ENCODE results near the gene ARHGEF6. TPM values are rescaled to one million over a fixed set of nuclear protein-coding genes. Genes with fewer than 3 reads are reported as not detected.
"Not testable (repeated sequence)": the region's sequence is repeated elsewhere in the genome, so short reads cannot be mapped to it uniquely, and the experiment has no call there.

Gene ARHGEF6
- total RNA-seq, 2 experiments from 2014 or later, result 44.5 to 53.6 TPM

DNA sequence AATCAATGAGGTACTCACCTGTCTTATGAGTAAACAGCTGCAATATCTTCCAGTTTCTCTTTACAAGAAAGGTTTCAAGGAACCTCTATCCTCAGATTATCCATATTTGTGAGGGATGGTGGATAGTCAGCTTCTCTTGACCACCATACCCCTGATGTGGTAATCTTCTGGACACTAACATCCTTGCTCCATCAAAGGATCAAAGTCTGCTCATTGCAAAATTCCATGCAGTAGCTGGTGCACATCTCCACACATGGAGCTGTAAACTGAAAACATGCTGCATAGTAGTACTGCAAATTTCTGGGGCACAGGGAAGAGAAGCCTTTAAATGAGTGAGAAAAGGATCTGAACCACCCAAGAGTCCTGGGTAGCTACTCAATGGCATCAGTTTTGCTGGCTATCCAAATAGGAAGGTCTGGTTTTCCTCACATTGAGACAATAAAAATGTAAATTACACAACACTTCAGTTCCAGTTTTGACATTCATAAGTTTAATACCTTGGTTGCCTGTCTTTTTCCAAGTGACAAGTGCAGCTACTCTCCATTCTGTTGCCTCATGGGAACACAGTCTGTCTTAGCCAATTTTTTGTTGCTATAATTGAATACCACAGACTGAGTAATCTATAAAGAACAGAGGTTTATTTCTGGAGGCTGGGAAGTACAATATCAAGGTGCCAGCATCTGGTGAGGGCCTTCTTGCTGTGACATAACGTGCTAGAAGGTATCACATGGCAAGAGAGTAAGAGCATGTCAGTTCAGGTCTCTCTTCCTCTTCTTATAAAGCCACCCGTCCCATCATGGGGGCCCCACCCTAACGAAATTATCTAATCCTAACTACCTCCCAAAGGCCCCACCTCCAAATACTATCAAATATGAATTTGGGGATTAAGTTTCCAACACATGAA lies 34.4 kb upstream of the ARHGEF6 start:
- Mint-ChIP-seq H3K9me3 (ENCODE audit: low read depth) (no peaks in the 10 kb centered on the region), H3K4me3 (no peak overlapping the region), H3K4me1 (peaks cover 8% of the 10 kb centered on the region), H3K27ac (no peak overlapping the region), H3K27me3 (no peaks in the 10 kb centered on the region), H3K36me3 (ENCODE audit: low read depth) (peaks cover 2% of the 10 kb centered on the region)
- ATAC-seq (no peak), DNase-seq (no peak)
- ChIA-PET CTCF (no interaction called here), POLR2A (no interaction called here)
- intact Hi-C loops (cut with DNase I, micrococcal nuclease), result no loop called here

DNA sequence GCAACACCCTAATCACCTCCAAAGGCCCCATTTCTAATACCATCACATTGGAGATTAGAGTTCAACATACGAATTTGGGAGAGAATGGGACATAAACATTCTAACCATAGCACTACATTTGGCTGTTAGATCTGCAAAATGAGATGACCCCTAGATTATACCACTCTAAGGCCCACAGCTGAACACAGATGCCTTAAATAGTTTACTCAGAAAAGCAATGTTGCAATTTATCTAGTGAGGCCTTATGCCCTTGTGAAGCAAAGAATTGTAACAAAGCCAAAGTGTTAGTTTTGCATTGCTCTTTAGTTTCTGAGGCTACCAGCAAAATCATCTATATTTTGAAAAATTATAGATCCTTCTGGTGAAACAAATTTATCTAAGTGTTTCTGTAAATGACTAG lies 31.6 kb upstream of the ARHGEF6 start:
- ChIA-PET POLR2A (no interaction called here), CTCF (interaction anchor here (0.5 kb wide), 1 partner anchor 113 kb away, joined by 4 read pairs; no protein-coding TSS in a partner anchor)
- Mint-ChIP-seq H3K36me3 (ENCODE audit: low read depth) (peaks cover 2% of the 10 kb centered on the region), H3K4me3 (no peak overlapping the region), H3K27me3 (no peaks in the 10 kb centered on the region), H3K4me1 (peaks cover 8% of the 10 kb centered on the region), H3K9me3 (ENCODE audit: low read depth) (no peaks in the 10 kb centered on the region), H3K27ac (no peak overlapping the region)
- ATAC-seq (no peak), DNase-seq (no peak)
- intact Hi-C loops (cut with DNase I, micrococcal nuclease), result no loop called here

DNA sequence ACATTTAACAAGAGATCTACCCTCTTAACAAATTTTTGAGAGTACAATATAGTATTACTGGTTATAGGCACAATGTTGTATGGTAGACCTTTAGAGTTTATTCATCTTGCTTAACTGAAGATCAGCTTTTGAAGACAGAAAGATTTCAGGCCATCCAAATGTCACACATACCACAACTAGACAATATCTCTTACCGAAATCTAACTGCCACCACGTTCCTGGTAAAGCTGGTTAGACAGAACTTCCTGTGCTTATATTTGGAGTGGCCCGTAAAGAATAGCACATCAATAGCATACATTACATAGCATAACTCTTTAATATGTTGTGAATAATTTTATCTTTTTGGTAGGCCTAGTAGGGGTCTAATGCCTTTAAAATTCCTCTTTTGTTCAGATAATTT lies 29.8 kb upstream of the ARHGEF6 start:
- DNase-seq, result no peak
- Mint-ChIP-seq H3K27me3 (no peaks in the 10 kb centered on the region), H3K4me3 (no peak overlapping the region), H3K27ac (no peak overlapping the region), H3K4me1 (peaks cover 8% of the 10 kb centered on the region), H3K9me3 (ENCODE audit: low read depth) (no peaks in the 10 kb centered on the region), H3K36me3 (ENCODE audit: low read depth) (no peaks in the 10 kb centered on the region)
- CTCF ChIA-PET, result interaction anchor here (1.0 kb wide), 2 partner anchors 13 to 115 kb away, joined by 3 to 5 read pairs; no protein-coding TSS in a partner anchor
- peak; percentile 51 for ATAC-seq
- POLR2A ChIA-PET, result no interaction called here
- intact Hi-C loops (cut with DNase I, micrococcal nuclease), result no loop called here

DNA sequence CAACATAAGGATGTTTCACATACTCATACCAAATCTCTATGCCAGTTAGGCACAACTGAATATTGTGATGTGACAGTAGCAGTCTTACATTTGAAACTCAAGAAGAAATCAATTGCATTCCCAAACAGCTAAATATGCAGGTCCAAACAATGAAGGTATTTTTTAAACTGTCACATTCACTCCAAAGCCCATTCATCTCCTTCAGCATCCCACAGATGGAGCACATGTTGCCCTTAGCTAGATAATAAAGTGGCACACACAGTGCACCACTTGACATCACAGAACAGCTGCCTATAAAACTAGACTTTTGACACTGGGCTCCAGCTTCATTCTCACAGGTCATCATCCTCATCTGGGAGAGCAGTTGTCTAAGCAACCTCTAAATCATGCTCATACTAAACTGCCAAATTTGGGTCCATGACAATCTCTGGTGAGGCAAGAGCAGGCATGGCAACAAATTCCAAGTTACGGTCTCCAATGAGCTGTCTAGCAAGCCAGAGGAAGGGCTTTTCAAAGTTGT lies 26.2 kb upstream of the ARHGEF6 start:
- no peaks in the 10 kb centered on the region for H3K27me3 Mint-ChIP-seq
- intact Hi-C loops (cut with DNase I, micrococcal nuclease), result no loop called here

DNA sequence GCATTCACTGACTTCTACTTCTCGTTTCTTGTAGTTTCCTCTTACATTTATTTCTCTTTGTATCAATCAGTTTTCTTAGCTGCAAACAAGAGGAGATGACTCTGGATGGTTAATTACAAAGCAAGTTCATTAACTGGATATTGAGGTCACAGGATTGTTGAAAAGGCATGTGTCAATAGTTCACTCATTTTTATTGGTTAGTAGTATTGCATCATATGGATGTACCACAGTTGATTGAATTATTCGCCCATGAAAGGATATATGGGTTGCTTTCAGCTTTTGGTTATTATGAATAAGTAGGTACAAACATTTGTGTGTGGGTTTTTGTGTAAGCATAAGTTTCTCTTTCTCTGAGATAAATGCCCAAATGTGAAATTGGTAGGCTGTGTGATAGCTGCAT lies 21.8 kb upstream of the ARHGEF6 start:
- no peaks in the 10 kb centered on the region for H3K27me3 Mint-ChIP-seq
- CTCF ChIA-PET, result interaction anchor here (1.0 kb wide), 1 partner anchor 11 kb away, joined by 3 read pairs; no protein-coding TSS in a partner anchor
- no peaks in the 10 kb centered on the region for H3K36me3 Mint-ChIP-seq (ENCODE audit: low read depth)
- DNase-seq (no peak), ATAC-seq (no peak)
- no peak overlapping the region for H3K27ac Mint-ChIP-seq
- POLR2A ChIA-PET, result no interaction called here
- H3K4me3 Mint-ChIP-seq, result no peak overlapping the region
- intact Hi-C loops (cut with DNase I, micrococcal nuclease), result no loop called here
- H3K9me3 Mint-ChIP-seq (ENCODE audit: low read depth), result no peaks in the 10 kb centered on the region
- H3K4me1 Mint-ChIP-seq, result peaks cover 8% of the 10 kb centered on the region

More for the DNA sequence above, 26.2 kb upstream of the ARHGEF6 start:
- H3K36me3 Mint-ChIP-seq (ENCODE audit: low read depth), result no peaks in the 10 kb centered on the region
- no peak for DNase-seq
- no peak overlapping the region for H3K4me3 Mint-ChIP-seq
- ChIA-PET POLR2A (no interaction called here), CTCF (no interaction called here)
- no peak overlapping the region for H3K27ac Mint-ChIP-seq
- no peak for ATAC-seq
- H3K4me1 Mint-ChIP-seq, result peaks cover 8% of the 10 kb centered on the region
- H3K9me3 Mint-ChIP-seq (ENCODE audit: low read depth), result no peaks in the 10 kb centered on the region

DNA sequence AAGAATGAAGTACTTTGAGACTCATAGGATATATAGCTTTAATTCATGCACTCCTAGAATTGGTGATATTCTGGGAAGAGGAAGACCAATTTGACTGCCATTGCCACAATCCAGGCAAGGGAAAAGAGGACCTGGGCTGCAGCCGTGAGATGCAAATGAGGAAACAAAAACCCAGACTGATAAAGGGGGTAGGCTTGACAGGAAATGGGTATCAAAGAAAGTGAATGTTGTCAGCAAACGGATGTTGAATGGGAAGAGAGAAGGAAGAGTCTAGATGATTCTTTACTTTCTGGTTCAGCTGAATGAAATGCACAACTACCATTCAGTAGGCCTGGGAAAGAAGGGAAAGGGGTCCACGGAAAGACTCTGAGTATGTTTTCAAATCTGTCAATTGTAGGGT lies 17.1 kb upstream of the ARHGEF6 start:
- Mint-ChIP-seq H3K4me3 (no peak overlapping the region), H3K27ac (no peak overlapping the region), H3K9me3 (ENCODE audit: low read depth) (peaks cover 7% of the 10 kb centered on the region), H3K27me3 (no peaks in the 10 kb centered on the region), H3K4me1 (peaks cover 10% of the 10 kb centered on the region), H3K36me3 (ENCODE audit: low read depth) (no peaks in the 10 kb centered on the region)
- CTCF ChIA-PET, result interaction anchor here (0.8 to 1.0 kb wide), 2 partner anchors 13 to 16 kb away, joined by 3 to 4 read pairs; no protein-coding TSS in a partner anchor
- POLR2A ChIA-PET, result no interaction called here
- no peak for DNase-seq
- intact Hi-C loops (cut with DNase I, micrococcal nuclease), result no loop called here
- no peak for ATAC-seq

DNA sequence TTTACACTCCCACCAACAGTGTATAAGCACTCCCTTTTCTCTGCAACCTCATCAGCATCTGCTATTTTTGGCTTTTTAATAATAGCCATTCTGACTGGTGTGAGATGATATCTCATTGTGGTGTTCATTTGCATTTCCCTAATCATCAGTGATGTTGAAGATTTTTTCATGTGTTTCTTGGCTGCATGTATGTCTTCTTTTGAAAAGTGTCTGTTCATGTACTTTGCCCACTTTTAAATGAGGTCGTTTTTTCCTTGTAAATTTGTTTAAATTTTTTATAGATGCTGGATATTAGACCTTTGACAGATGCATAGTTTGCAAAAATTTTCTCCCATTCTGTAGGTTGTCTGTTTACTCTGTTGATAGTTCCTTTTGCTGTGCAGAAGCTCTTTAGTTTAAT lies 14.4 kb upstream of the ARHGEF6 start:
- ATAC-seq; H3K9me3 Mint-ChIP-seq (ENCODE audit: low read depth); H3K27me3 Mint-ChIP-seq; H3K27ac Mint-ChIP-seq; DNase-seq; H3K36me3 Mint-ChIP-seq (ENCODE audit: low read depth); POLR2A ChIA-PET; H3K4me3 Mint-ChIP-seq; intact Hi-C loops (cut with DNase I, micrococcal nuclease); H3K4me1 Mint-ChIP-seq: not testable (repeated sequence)
- CTCF ChIA-PET, result interaction anchor here (1.0 kb wide), 1 partner anchor 87 kb away, joined by 3 read pairs; no protein-coding TSS in a partner anchor

DNA sequence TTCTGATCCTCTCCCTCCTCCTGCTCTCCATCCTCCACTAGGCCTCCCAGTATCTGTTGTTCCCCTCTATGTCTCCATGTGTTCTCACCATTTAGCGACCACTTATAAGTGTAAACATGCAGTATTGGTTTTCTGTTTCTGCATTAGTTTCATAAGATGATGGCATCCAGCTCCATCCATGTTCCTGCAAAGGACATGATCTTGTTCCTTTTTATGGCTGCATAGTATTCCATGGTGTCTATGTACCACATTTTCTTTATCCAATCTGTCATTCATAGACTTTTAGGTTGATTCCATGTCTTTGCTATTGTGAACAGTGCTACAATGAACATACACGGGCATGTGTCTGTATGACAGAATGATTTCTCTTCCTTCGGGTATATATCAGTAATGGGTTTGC lies 13.9 kb upstream of the ARHGEF6 start:
- H3K36me3 Mint-ChIP-seq (ENCODE audit: low read depth); DNase-seq; H3K27ac Mint-ChIP-seq; H3K4me1 Mint-ChIP-seq; intact Hi-C loops (cut with DNase I, micrococcal nuclease); H3K27me3 Mint-ChIP-seq; H3K9me3 Mint-ChIP-seq (ENCODE audit: low read depth); H3K4me3 Mint-ChIP-seq; POLR2A ChIA-PET; ATAC-seq: not testable (repeated sequence)
- CTCF ChIA-PET, result interaction anchor here (1.0 kb wide), 1 partner anchor 86 kb away, joined by 3 read pairs; no protein-coding TSS in a partner anchor

DNA sequence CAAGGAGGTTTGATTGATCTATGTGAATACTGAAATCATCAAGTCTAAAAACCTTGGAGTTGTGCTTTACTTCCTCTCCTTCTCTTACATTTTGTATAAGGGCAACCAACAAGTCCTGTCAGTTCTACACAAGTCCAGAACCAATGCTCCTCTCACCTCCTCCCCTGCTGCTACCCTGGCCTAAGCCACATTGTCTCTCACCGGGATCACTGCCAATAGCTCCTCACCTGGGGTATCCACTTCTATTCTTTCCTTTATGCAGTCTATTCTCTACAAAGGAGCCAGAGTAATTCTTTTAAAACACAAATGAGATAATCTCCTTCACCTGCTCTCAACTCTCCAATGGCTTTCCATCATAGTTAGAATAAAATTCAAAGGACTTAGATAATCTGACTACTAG lies 13.3 kb upstream of the ARHGEF6 start:
- CTCF ChIA-PET, result interaction anchor here (1.0 kb wide), 1 partner anchor 86 kb away, joined by 3 read pairs; no protein-coding TSS in a partner anchor
- Mint-ChIP-seq H3K9me3 (ENCODE audit: low read depth) (peaks cover 7% of the 10 kb centered on the region), H3K27me3 (no peaks in the 10 kb centered on the region), H3K4me1 (peaks cover 10% of the 10 kb centered on the region), H3K4me3 (no peak overlapping the region), H3K36me3 (ENCODE audit: low read depth) (no peaks in the 10 kb centered on the region), H3K27ac (no peak overlapping the region)
- no peak for DNase-seq
- no peak for ATAC-seq
- intact Hi-C loops (cut with DNase I, micrococcal nuclease), result no loop called here
- POLR2A ChIA-PET, result no interaction called here

DNA sequence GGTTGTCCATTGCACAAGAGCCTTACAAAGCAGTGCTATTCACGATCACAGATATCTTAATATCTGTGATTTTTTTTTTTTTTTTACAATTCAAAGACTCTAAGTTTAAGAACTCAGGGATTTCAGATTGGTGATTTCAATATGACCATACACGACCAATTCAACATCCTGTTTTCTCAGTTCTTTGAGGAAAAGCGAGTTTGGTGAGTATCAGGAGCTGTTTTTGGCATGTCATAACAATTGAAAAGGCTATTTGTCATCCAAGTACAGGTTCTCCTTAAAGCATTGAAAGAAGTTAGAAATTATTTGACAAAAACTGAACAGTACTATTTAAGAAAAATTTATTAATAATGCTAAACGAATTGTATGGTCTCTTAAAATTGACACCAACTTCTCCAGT lies 9.1 kb upstream of the ARHGEF6 start:
- H3K27ac Mint-ChIP-seq, result no peak overlapping the region
- H3K36me3 Mint-ChIP-seq (ENCODE audit: low read depth), result no peaks in the 10 kb centered on the region
- H3K4me1 Mint-ChIP-seq, result peaks cover 2% of the 10 kb centered on the region
- intact Hi-C loops (cut with DNase I, micrococcal nuclease), result loop anchor here in 1 of 2 experiments (10.0 kb wide), 1 partner anchor 65 kb away; no protein-coding TSS in a partner anchor
- POLR2A ChIA-PET, result no interaction called here
- H3K9me3 Mint-ChIP-seq (ENCODE audit: low read depth), result peaks cover 4% of the 10 kb centered on the region
- DNase-seq, result no peak
- no peaks in the 10 kb centered on the region for H3K27me3 Mint-ChIP-seq
- no peak for ATAC-seq
- H3K4me3 Mint-ChIP-seq, result no peak overlapping the region
- CTCF ChIA-PET, result no interaction called here

DNA sequence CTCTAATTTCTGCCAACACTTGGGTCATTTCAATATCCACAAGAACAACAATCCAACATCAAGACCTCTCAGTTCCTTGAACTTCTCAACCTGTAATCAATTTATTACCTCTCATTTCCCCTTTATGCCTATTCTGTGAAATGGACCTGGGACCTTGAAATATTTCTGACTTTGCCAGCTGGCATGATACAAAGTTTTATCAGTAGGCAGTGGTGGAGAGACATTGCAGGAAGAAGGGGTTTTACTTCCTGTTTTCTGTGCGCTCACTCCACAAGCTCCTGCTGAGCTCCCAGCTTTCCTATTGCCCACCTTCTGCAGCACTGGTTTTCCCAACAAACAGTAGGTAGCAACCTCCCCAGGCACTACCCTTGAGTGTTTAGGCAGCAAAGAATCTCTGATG lies 3.5 kb upstream of the ARHGEF6 start:
- Mint-ChIP-seq H3K4me3 (no peak overlapping the region), H3K36me3 (ENCODE audit: low read depth) (peaks cover 3% of the 10 kb centered on the region), H3K27me3 (no peaks in the 10 kb centered on the region), H3K27ac (peak overlapping the region; percentile 31), H3K9me3 (ENCODE audit: low read depth) (no peaks in the 10 kb centered on the region), H3K4me1 (peaks cover 35% of the 10 kb centered on the region)
- POLR2A ChIA-PET, result no interaction called here
- CTCF ChIA-PET, result no interaction called here
- intact Hi-C loops (cut with DNase I, micrococcal nuclease), result loop anchor here in 1 of 2 experiments (10.0 kb wide), 1 partner anchor 71 kb away; no protein-coding TSS in a partner anchor
- ATAC-seq (no peak), DNase-seq (no peak)

DNA sequence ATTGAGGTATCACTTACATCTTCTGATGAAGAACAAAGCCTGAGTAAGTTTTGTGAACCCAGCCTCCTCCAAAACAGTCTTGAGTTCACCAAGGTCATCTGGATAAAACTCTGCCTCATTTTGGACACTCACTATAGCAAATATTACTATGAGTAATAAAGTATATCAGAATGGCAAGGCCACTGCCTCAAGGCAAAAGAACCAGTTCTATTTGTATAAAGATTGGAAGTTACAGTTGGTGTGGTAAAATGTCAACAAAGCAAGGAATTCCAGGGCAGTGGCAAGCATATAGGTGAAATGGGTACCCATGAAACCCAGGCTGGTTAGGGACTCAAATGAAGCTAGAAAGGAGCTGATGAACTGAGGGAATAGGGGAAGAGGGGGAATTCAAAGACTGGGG lies 2.4 kb upstream of the ARHGEF6 start:
- ChIA-PET CTCF (no interaction called here), POLR2A (no interaction called here)
- no peaks in the 10 kb centered on the region for H3K27me3 Mint-ChIP-seq
- peaks cover 40% of the 10 kb centered on the region for H3K4me1 Mint-ChIP-seq
- no peak for ATAC-seq
- no peak for DNase-seq
- no peaks in the 10 kb centered on the region for H3K9me3 Mint-ChIP-seq (ENCODE audit: low read depth)
- H3K27ac Mint-ChIP-seq, result no peak overlapping the region
- intact Hi-C loops (cut with DNase I, micrococcal nuclease), result loop anchor here in 1 of 2 experiments (10.0 kb wide), 1 partner anchor 72 kb away; no protein-coding TSS in a partner anchor
- no peak overlapping the region for H3K4me3 Mint-ChIP-seq
- peaks cover 9% of the 10 kb centered on the region for H3K36me3 Mint-ChIP-seq (ENCODE audit: low read depth)

All from activated CD4-positive, alpha-beta T cell treated with anti-CD3 and anti-CD28 coated beads for 36 hours (primary cell).